Endothelial cell (in vitro differentiated cells): ENCODE data around the gene AGBL1. TPM values are rescaled to one million over a fixed set of nuclear protein-coding genes. Genes with fewer than 3 reads are reported as not detected.

Experiments used
- DNase-seq: peaks from one replicate; pipeline ENCODE4 v3.0.0; 2021; ENCODE audit warnings: low spot score
- H3K27ac Mint-ChIP-seq: one replicate; pipeline ENCODE4 v1.8.0; 2021; ENCODE audit warnings: mixed read lengths, inconsistent platforms; ENCODE audit not compliant: unreplicated experiment
- H3K27me3 Mint-ChIP-seq: one replicate; pipeline ENCODE4 v1.8.0; 2021; ENCODE audit warnings: mild to moderate bottlenecking, moderate library complexity, mixed read lengths, inconsistent platforms; ENCODE audit not compliant: unreplicated experiment
- H3K36me3 Mint-ChIP-seq: one replicate; pipeline ENCODE4 v1.8.0; 2021; ENCODE audit warnings: mild to moderate bottlenecking, low read depth, mixed read lengths, inconsistent platforms; ENCODE audit not compliant: unreplicated experiment
- H3K4me1 Mint-ChIP-seq: one replicate; pipeline ENCODE4 v1.8.0; 2021; ENCODE audit warnings: mild to moderate bottlenecking, mixed read lengths, inconsistent platforms; ENCODE audit not compliant: unreplicated experiment
- H3K4me3 Mint-ChIP-seq: one replicate; pipeline ENCODE4 v1.8.0; 2021; ENCODE audit warnings: mild to moderate bottlenecking, mixed read lengths, inconsistent platforms; ENCODE audit not compliant: unreplicated experiment
- H3K9me3 Mint-ChIP-seq: one replicate; pipeline ENCODE4 v1.8.0; 2021; ENCODE audit warnings: mixed read lengths, inconsistent platforms; ENCODE audit not compliant: unreplicated experiment
- total RNA-seq: library from RNA; stranded (reverse); fragmentation: NEBNext Ultra II Directional; extraction: Animal tissue kit (Norgen Biotek cat#: 25700); gene quantifications from one replicate; pipeline ENCODE4 v1.2.1, GENCODE V29; 2021; ENCODE audit not compliant: unreplicated experiment
- TF ChIP-seq, protein P1 (sequence below): fragments of 200-600 bp; sonication (generic); IDR thresholded peaks from one replicate; pipeline ENCODE4 v1.5.0; 2021; ENCODE audit warnings: antibody characterized with exemption; ENCODE audit not compliant: unreplicated experiment

AGBL1 gene
- total RNA-seq, 1 donor from 2014 or later = 0.03 TPM

GRCh38 chr15:86080302-86080701, 631 bp downstream of the AGBL1 start:
- Mint-ChIP-seq H3K36me3 (no peaks in the 10 kb centered on the region), H3K9me3 (no peaks in the 10 kb centered on the region), H3K27ac (no peak overlapping the region), H3K4me1 (no peaks in the 10 kb centered on the region), H3K27me3 (no peaks in the 10 kb centered on the region), H3K4me3 (no peak overlapping the region)
- no peak for DNase-seq
- TF ChIP-seq, protein P1, sequence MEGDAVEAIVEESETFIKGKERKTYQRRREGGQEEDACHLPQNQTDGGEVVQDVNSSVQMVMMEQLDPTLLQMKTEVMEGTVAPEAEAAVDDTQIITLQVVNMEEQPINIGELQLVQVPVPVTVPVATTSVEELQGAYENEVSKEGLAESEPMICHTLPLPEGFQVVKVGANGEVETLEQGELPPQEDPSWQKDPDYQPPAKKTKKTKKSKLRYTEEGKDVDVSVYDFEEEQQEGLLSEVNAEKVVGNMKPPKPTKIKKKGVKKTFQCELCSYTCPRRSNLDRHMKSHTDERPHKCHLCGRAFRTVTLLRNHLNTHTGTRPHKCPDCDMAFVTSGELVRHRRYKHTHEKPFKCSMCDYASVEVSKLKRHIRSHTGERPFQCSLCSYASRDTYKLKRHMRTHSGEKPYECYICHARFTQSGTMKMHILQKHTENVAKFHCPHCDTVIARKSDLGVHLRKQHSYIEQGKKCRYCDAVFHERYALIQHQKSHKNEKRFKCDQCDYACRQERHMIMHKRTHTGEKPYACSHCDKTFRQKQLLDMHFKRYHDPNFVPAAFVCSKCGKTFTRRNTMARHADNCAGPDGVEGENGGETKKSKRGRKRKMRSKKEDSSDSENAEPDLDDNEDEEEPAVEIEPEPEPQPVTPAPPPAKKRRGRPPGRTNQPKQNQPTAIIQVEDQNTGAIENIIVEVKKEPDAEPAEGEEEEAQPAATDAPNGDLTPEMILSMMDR = no peak

DNA sequence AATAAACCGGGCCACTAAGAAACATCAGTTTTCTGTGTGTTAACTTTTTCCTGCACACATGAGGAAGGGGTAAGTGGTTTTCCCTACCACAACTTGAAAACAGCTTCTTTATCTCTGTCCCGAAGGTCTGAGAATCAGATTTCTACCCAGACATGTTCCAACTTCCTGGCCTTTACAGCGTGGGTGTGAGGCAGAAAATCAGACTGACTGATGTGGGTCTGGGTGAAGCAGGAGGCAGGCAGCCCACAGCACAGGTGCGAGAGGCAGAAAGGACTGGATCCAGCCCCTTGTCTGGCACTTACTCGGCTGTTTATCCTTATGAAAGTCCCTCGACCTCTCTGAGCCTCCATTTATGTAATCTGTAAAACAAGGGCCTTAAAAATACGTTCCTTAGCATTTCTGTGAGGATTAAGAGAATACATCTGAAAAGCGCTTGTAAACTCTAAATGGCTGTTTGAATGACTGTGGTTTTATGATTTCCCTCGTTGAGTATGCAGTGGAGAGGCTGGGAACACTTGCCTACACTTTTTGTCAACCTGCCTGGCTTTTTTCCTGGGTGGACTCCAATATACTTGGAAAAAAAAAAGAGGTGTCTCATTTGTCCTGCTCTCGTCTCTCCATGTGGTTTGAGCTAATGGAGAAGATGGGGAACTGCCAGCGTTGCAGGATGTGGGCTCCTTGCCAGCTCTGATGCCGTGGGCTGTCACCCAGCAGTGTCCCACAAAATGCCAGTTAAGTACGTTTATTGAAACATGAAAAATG, 3.1 kb downstream of the AGBL1 start:
- no peak for DNase-seq
- H3K4me1 Mint-ChIP-seq = no peaks in the 10 kb centered on the region
- TF ChIP-seq, protein P1 = no peak

DNA sequence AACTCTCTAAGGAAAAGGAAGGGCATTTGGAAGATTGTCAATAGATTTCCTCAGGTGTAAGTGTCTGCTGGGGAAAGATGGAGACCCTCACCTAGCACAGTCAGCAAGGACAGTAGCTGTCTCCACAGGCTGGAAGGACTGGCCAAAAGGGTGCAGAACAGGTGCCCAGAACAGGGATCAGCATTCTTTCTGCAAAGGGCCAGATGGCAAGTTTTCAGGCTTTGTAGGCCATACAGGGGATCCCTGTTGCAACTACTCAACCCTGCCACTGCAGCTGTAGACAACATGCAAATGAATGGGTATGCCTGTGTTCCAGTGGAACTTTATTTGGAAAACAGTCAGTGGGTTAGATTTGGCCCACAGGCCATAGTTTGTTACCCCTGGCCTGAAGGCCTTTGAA, 8.1 kb downstream of the AGBL1 start:
- no peak overlapping the region for H3K27ac Mint-ChIP-seq
- no peaks in the 10 kb centered on the region for H3K4me1 Mint-ChIP-seq
- H3K4me3 Mint-ChIP-seq = no peak overlapping the region
- H3K9me3 Mint-ChIP-seq = no peaks in the 10 kb centered on the region
- no peaks in the 10 kb centered on the region for H3K27me3 Mint-ChIP-seq
- TF ChIP-seq, protein P1 = no peak
- no peak for DNase-seq
- no peaks in the 10 kb centered on the region for H3K36me3 Mint-ChIP-seq

More for the DNA sequence above, 3.1 kb downstream of the AGBL1 start:
- Mint-ChIP-seq H3K27ac (no peak overlapping the region), H3K9me3 (no peaks in the 10 kb centered on the region), H3K27me3 (no peaks in the 10 kb centered on the region), H3K4me3 (no peak overlapping the region), H3K36me3 (no peaks in the 10 kb centered on the region)

- no peaks in the 10 kb centered on the region for H3K9me3 Mint-ChIP-seq
- no peaks in the 10 kb centered on the region for H3K27me3 Mint-ChIP-seq
- H3K4me1 Mint-ChIP-seq = no peaks in the 10 kb centered on the region
- no peak overlapping the region for H3K27ac Mint-ChIP-seq
- no peak overlapping the region for H3K4me3 Mint-ChIP-seq
- TF ChIP-seq, protein P1 = no peak
- H3K36me3 Mint-ChIP-seq = no peaks in the 10 kb centered on the region
- no peak for DNase-seq
Observed at GRCh38 chr15:86089422-86089821, 9.8 kb downstream of the AGBL1 start.

DNA sequence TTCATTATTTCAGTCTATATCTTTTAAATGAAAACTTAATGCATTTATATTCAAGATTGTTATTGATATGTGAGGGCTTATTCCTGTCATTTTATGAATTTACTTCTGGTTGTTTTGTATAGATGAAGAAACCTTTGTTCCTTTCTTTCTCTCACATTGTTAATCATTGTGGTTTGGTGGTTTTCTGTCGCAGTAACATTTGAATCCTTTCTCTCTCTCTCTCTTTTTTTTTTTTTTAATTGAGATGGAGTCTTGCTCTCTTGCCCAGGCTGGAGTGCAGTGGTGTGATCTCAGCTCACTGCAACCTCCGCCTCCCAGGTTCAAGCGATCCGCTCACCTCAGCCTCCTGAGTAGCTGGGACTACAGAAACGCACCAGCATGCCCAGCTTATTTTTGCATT, 22.1 kb downstream of the AGBL1 start:
- H3K4me3 Mint-ChIP-seq = no peak overlapping the region
- H3K27me3 Mint-ChIP-seq = no peaks in the 10 kb centered on the region
- H3K36me3 Mint-ChIP-seq = no peaks in the 10 kb centered on the region
- H3K4me1 Mint-ChIP-seq = no peaks in the 10 kb centered on the region
- H3K27ac Mint-ChIP-seq = no peak overlapping the region
- H3K9me3 Mint-ChIP-seq = no peaks in the 10 kb centered on the region
- TF ChIP-seq, protein P1 = no peak
- no peak for DNase-seq
